Tibial artery (tissue), 4 donors: ENCODE results near the gene DTHD1.

ENCODE experiments used
- DNase-seq, 2 donors: peaks; one replicate each; pipeline ENCODE4 v3.0.0-alpha.2; 2019
- H3K27ac ChIP-seq, 2 donors: fragments of 200-600 bp; sonication (generic) in 1 of 2; 1 replicate in 1 of 2; 2 replicates in 1 of 2; pipeline ENCODE4 v1.5.1; 2018 to 2019; ENCODE audit warnings: mild to moderate bottlenecking in 1 of 2
- H3K27me3 ChIP-seq, 2 donors: fragments of 200-600 bp; sonication (generic) in 1 of 2; one replicate each; pipeline versions ENCODE4 v1.5.1 to v1.6.0; 2016 to 2019
- H3K36me3 ChIP-seq, 3 donors: fragments of 200-600 bp; sonication (generic) in 2 of 3; one replicate each; pipeline ENCODE4 v1.5.1; 2016 to 2019; ENCODE audit warnings: mild to moderate bottlenecking in 2 of 3
- H3K4me1 ChIP-seq, 4 donors: fragments of 200-600 bp; sonication (generic) in 2 of 4; 1 replicate in 3 of 4; 2 replicates in 1 of 4; pipeline ENCODE4 v1.5.1; 2016 to 2019
- H3K4me3 ChIP-seq, 2 donors: fragments of 200-600 bp; sonication (generic) in 1 of 2; 1 replicate in 1 of 2; 2 replicates in 1 of 2; pipeline ENCODE4 v1.5.1; 2018 to 2019; ENCODE audit warnings: mild to moderate bottlenecking in 2 of 2
- H3K9me3 ChIP-seq, 3 donors: fragments of 200-600 bp; sonication (generic) in 1 of 3; one replicate each; pipeline ENCODE4 v1.5.1; 2016 to 2019
- intact Hi-C: fragments of 100-400 bp; cut with DNase I; formaldehyde crosslinking; loops from one replicate; pipeline ENCODE4 v1.15.0; 2023; ENCODE audit warnings: low total_unique reads
- TF ChIP-seq, protein P1 (sequence below), 2 experiments: fragments of 200-600 bp in 1 of 2; fragments of 450-650 bp in 1 of 2; IDR thresholded peaks; one replicate each; pipeline ENCODE4 v1.5.1; 2017 to 2019; ENCODE audit warnings: antibody characterized with exemption in 2 of 2, mild to moderate bottlenecking in 1 of 2, moderate library complexity in 1 of 2

DTHD1 gene

GRCh38 chr4:36241771-36242170 is 39.6 kb upstream of the DTHD1 start:
- Histone ChIP-seq H3K27ac (no peak overlapping the region), H3K9me3 (no peaks in the 10 kb centered on the region), H3K27me3 (peaks cover 0 to 12% of the 10 kb centered on the region in 2 donors), H3K36me3 (no peaks in the 10 kb centered on the region), H3K4me3 (no peak overlapping the region), H3K4me1 (peaks cover 0 to 7% (median 4%) of the 10 kb centered on the region in 4 donors)
- DNase-seq: no peak
- TF ChIP-seq, protein P1, sequence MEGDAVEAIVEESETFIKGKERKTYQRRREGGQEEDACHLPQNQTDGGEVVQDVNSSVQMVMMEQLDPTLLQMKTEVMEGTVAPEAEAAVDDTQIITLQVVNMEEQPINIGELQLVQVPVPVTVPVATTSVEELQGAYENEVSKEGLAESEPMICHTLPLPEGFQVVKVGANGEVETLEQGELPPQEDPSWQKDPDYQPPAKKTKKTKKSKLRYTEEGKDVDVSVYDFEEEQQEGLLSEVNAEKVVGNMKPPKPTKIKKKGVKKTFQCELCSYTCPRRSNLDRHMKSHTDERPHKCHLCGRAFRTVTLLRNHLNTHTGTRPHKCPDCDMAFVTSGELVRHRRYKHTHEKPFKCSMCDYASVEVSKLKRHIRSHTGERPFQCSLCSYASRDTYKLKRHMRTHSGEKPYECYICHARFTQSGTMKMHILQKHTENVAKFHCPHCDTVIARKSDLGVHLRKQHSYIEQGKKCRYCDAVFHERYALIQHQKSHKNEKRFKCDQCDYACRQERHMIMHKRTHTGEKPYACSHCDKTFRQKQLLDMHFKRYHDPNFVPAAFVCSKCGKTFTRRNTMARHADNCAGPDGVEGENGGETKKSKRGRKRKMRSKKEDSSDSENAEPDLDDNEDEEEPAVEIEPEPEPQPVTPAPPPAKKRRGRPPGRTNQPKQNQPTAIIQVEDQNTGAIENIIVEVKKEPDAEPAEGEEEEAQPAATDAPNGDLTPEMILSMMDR (IDR thresholded peaks at IDR 0.05): no peak
- intact Hi-C loops: no loop called here

- no peak for DNase-seq
- H3K9me3 ChIP-seq: no peaks in the 10 kb centered on the region
- H3K4me3 ChIP-seq: no peak overlapping the region
- intact Hi-C loops: no loop called here
- peaks cover 0 to 12% of the 10 kb centered on the region in 2 donors for H3K27me3 ChIP-seq
- H3K4me1 ChIP-seq: peaks cover 0 to 7% (median 4%) of the 10 kb centered on the region in 4 donors
- TF ChIP-seq, protein P1 (IDR thresholded peaks at IDR 0.05): no peak
- H3K36me3 ChIP-seq: no peaks in the 10 kb centered on the region
- H3K27ac ChIP-seq: no peak overlapping the region
These were observed 38.6 kb upstream of the DTHD1 start for GRCh38 chr4:36242629-36243354.

GRCh38 chr4:36243355-36244256 is 37.8 kb upstream of the DTHD1 start:
- peak overlapping the region in 1 of 2 donors; percentile 41 for H3K27ac ChIP-seq
- H3K27me3 ChIP-seq: peaks cover 0 to 12% of the 10 kb centered on the region in 2 donors
- intact Hi-C loops: no loop called here

DNA sequence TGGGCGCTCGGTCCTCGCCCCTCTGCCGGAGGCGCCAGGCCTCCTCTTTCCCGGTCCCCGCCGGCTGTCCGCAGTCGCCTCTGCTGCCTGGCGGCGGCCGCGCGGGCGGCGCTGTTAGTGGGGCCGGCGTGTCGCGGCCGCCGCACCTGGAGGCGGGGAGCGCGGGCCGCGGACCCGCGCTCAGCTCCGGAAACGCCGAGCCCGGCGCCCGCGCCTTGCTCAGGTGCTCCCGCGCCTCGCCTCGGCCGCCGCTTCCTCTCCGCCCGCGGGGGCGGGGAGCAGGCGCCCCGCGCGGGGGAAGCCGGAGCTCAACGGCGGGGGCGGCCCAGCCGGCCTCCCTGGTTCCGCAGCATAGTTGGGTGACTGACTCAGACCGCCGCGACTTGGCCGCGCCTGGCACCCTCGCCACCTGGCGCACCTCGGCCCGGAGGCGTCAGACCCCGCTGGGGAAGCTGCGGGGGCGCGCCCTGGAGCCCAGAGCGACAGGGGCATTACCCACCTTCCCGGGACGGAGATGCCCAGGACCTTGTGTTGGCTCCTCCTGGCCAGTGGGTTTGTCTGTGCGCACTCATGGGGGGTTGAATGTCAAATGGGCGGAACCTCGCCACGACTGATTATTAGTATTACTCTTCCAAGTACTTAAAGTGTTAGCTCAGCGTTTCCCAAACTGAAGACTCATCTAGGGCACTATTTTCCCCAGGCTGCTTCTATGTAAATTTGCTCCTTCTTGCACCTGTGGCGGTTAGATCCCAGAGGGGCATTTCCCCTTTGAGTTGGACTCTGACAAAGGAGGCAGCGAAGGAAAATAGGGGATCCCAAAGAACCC is 36.9 kb upstream of the DTHD1 start, which contains the start of gene ARAP2:
Gene ARAP2 (minus strand): TSS at position 258 of the 826 bp plus-strand sequence. CDS start 15,028 bp downstream, outside the sequence.
- peak within 1 kb of the TSS in 1 of 2 donors; percentile 41 for H3K27ac ChIP-seq
- intact Hi-C loops: no loop called here

More at GRCh38 chr4:36243355-36244256, 37.8 kb upstream of the DTHD1 start:
- TF ChIP-seq, protein P1 (IDR thresholded peaks at IDR 0.05): no peak
- DNase-seq: peak in 1 of 2 donors; percentile 64
- Histone ChIP-seq H3K36me3 (no peaks in the 10 kb centered on the region), H3K9me3 (no peaks in the 10 kb centered on the region), H3K4me1 (peaks cover 0 to 7% (median 4%) of the 10 kb centered on the region in 4 donors), H3K4me3 (peak overlapping the region; percentile 50 to 61)

More for the DNA sequence above, 36.9 kb upstream of the DTHD1 start, which contains the start of gene ARAP2:
- no peaks in the 10 kb centered on the region for H3K9me3 ChIP-seq
- H3K4me1 ChIP-seq: peaks cover 0 to 7% (median 4%) of the 10 kb centered on the region in 4 donors
- TF ChIP-seq, protein P1 (IDR thresholded peaks at IDR 0.05): no peak
- H3K4me3 ChIP-seq: peak within 1 kb of the TSS; percentile 50 to 61
- H3K36me3 ChIP-seq: no peaks in the 10 kb centered on the region
- peak; percentile 23 to 63 for DNase-seq
- peaks cover 0 to 12% of the 10 kb centered on the region in 2 donors for H3K27me3 ChIP-seq
